Caco-2 (cell line): ENCODE data around the gene CKAP2L. TPM values are rescaled to one million over a fixed set of nuclear protein-coding genes. Genes with fewer than 3 reads are reported as not detected.

Experiments used
- BruUV-seq: library from RNA; stranded (reverse); fragments of 400-500 nt; replicated peaks from 2 replicates; lab custom pipeline; 2021; lab: Mats Ljungman, UMichigan
- CTCF ChIA-PET: fragments of 300-600 bp; sonication (Branson Sonifier 250); formaldehyde crosslinking; loops from one replicate; lab custom pipeline; 2022; ENCODE audit warnings: antibody characterized with exemption; lab: Charles Lee
- POLR2A ChIA-PET: fragments of 300-600 bp; sonication (Branson Sonifier 250); formaldehyde crosslinking; loops from one replicate; lab custom pipeline; 2022; ENCODE audit warnings: antibody characterized with exemption; lab: Charles Lee
- DNase-seq, 2 experiments: peaks; one replicate each; pipeline versions ENCODE4 v3.0.0 to v3.0.0-alpha.2; 2020 to 2022
- H3K27me3 ChIP-seq: replicated peaks from 2 replicates; pipeline ENCODE4 v1.6.0; 2011; ENCODE audit warnings: low read length; ENCODE audit not compliant: control insufficient read depth, insufficient read depth
- H3K36me3 ChIP-seq: 2 replicates; pipeline ENCODE4 v1.5.1; 2011; ENCODE audit warnings: low read length; ENCODE audit not compliant: control insufficient read depth, insufficient read depth
- H3K4me1 ChIP-seq: fragments of 250-450 bp; sonication (Bioruptor Pico); 2 replicates; pipeline ENCODE4 v1.5.1; 2020; ENCODE audit warnings: mild to moderate bottlenecking
- H3K4me3 ChIP-seq: 2 replicates; pipeline ENCODE4 v1.5.1; 2011; ENCODE audit warnings: low read depth, mild to moderate bottlenecking, control low read depth, low read length
- H3K9me3 ChIP-seq: fragments of 250-450 bp; sonication (Bioruptor Pico); 2 replicates; pipeline ENCODE4 v1.5.1; 2020; ENCODE audit warnings: mild to moderate bottlenecking, moderate library complexity
- H3K27ac Mint-ChIP-seq: one replicate; pipeline ENCODE4 v1.8.0; 2022; ENCODE audit warnings: mixed read lengths; ENCODE audit not compliant: unreplicated experiment
- H3K27me3 Mint-ChIP-seq: one replicate; pipeline ENCODE4 v1.8.0; 2022; ENCODE audit warnings: mixed read lengths; ENCODE audit not compliant: insufficient read depth, unreplicated experiment
- H3K36me3 Mint-ChIP-seq: one replicate; pipeline ENCODE4 v1.8.0; 2022; ENCODE audit warnings: mild to moderate bottlenecking, mixed read lengths; ENCODE audit not compliant: insufficient read depth, unreplicated experiment
- H3K4me1 Mint-ChIP-seq: one replicate; pipeline ENCODE4 v1.8.0; 2022; ENCODE audit warnings: low read depth, mixed read lengths; ENCODE audit not compliant: unreplicated experiment
- H3K4me3 Mint-ChIP-seq: one replicate; pipeline ENCODE4 v1.8.0; 2022; ENCODE audit warnings: mild to moderate bottlenecking, moderate library complexity, mixed read lengths; ENCODE audit not compliant: unreplicated experiment
- H3K9me3 Mint-ChIP-seq: one replicate; pipeline ENCODE4 v1.8.0; 2022; ENCODE audit warnings: mixed read lengths; ENCODE audit not compliant: unreplicated experiment
- CTCF ChIP-seq, 2 experiments: fragments of 200-600 bp in 1 of 2; IDR thresholded peaks; 1 replicate in 1 of 2; 2 replicates in 1 of 2; pipeline versions ENCODE4 v1.5.1 to v1.8.0; 2011 to 2022; ENCODE audit warnings: antibody characterized with exemption in 1 of 2, control low read depth in 1 of 2, inconsistent platforms in 1 of 2, low read depth in 1 of 2, low read length in 1 of 2, mild to moderate bottlenecking in 1 of 2, moderate library complexity in 1 of 2; ENCODE audit not compliant: insufficient read depth in 1 of 2, severe bottlenecking in 1 of 2, unreplicated experiment in 1 of 2
- intact Hi-C: fragments of 100-400 bp; cut with micrococcal nuclease; formaldehyde crosslinking; loops from one replicate; pipeline ENCODE4 v1.10.0; 2022; ENCODE audit not compliant: unreplicated experiment
- total RNA-seq: library from RNA; stranded (reverse); gene quantifications from 2 replicates; pipeline ENCODE4 v1.2.3, GENCODE V29; 2022

The CKAP2L gene
- total RNA-seq, 1 experiment from 2014 or later: 20.7 TPM

GRCh38 chr2:112730791-112731190 is 33.6 kb downstream of the CKAP2L start:
- peaks cover 15% of the 10 kb centered on the region for H3K4me1 Mint-ChIP-seq
- POLR2A ChIA-PET: no interaction called here
- intact Hi-C loops: no loop called here
- H3K36me3 Mint-ChIP-seq: peaks cover 6% of the 10 kb centered on the region
- no peak overlapping the region for H3K27ac Mint-ChIP-seq
- DNase-seq: no peak
- H3K27me3 Mint-ChIP-seq: no peaks in the 10 kb centered on the region
- H3K4me3 ChIP-seq: no peak overlapping the region
- CTCF ChIA-PET: no interaction called here
- H3K36me3 ChIP-seq: no peaks in the 10 kb centered on the region
- H3K9me3 ChIP-seq: no peaks in the 10 kb centered on the region
- BruUV-seq: no TSS peak
- H3K27me3 ChIP-seq: no peaks in the 10 kb centered on the region
- no peaks in the 10 kb centered on the region for H3K9me3 Mint-ChIP-seq
- H3K4me1 ChIP-seq: peaks cover 9% of the 10 kb centered on the region
- no peak for TF ChIP-seq CTCF (IDR thresholded peaks at IDR 0.05; ENCODE audit: insufficient read depth in 1 of 2, low read depth in 1 of 2, low read length in 1 of 2, severe bottlenecking in 1 of 2, unreplicated experiment in 1 of 2)
- H3K4me3 Mint-ChIP-seq: no peak overlapping the region

DNA sequence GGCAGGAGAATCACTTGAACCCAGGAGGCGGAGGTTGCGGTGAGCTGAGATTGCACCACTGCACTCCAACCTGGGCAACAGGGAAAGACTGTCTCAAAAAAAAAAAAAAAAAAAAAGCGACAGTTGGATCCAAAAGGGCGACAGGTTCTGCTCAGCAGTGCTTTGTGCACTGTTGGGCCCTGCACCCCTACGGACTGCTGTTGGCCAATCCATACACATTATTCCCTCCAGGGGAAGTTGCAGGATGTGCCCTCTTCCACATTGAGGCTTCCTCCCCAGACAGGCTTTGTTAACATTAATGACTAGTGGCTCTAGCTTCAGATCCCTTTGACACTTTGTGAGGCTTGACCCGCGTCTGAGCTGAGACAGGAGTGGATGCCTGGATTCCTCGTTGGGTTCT is 34.2 kb downstream of the CKAP2L start:
- H3K4me1 Mint-ChIP-seq: peaks cover 15% of the 10 kb centered on the region
- BruUV-seq: no TSS peak

DNA sequence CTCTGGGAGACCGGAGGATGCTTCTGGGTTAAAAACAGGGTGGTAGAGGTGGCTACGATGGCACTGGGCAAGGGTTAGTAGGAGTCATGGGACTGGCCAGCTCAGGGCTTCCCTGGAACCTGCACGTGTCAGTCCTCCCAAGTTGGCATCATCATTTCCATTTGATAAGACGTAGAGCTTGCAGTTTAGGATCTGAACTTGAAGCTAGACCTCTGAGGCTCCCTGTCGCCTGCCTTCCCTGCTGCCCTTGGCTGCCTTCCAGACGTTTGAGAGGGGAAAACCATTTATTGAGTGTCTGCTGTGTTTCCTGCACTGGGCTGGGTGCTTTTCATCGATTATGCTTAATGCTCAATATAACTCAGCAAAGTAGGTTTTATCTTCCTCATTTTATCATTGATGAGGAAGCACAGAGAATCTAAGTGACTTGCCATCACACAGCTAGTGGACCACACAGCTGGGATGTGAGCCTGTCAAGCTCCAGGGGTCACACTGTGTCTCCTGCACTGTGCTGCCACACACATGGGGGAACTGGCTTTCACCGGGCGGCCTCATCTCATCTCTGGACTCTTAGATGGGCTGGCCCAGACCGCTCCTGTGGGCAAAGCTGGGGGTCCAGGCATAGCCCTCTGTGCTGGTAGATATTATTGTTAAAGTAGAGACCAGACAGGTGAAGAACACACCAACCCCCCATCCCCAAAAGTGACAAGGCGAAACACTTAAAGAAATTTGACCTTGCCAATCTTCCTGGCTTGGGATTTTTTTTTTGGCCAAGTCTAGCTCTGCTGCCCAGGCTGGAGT is 35.8 kb downstream of the CKAP2L start:
- Mint-ChIP-seq H3K9me3 (no peaks in the 10 kb centered on the region), H3K4me3 (no peak overlapping the region), H3K36me3 (peaks cover 8% of the 10 kb centered on the region), H3K27me3 (no peaks in the 10 kb centered on the region), H3K4me1 (peaks cover 11% of the 10 kb centered on the region), H3K27ac (no peak overlapping the region)
- TF ChIP-seq CTCF (IDR thresholded peaks at IDR 0.05; ENCODE audit: insufficient read depth in 1 of 2, low read depth in 1 of 2, low read length in 1 of 2, severe bottlenecking in 1 of 2, unreplicated experiment in 1 of 2): no peak
- no peaks in the 10 kb centered on the region for H3K27me3 ChIP-seq
- H3K4me1 ChIP-seq: peaks cover 21% of the 10 kb centered on the region
- no peak for DNase-seq
- no TSS peak for BruUV-seq
- H3K36me3 ChIP-seq: no peaks in the 10 kb centered on the region
- H3K4me3 ChIP-seq: no peak overlapping the region
- CTCF ChIA-PET: interaction anchor here (0.6 to 1.1 kb wide), 3 partner anchors 21 to 157 kb away, joined by 3 read pairs; no protein-coding TSS in a partner anchor
- POLR2A ChIA-PET: no interaction called here
- intact Hi-C loops: loop anchor here (5.0 kb wide), 1 partner anchor 246 kb away; the partner anchor contains the start of gene TTL
- H3K9me3 ChIP-seq: no peaks in the 10 kb centered on the region

More for the DNA sequence above, 34.2 kb downstream of the CKAP2L start:
- intact Hi-C loops: no loop called here
- TF ChIP-seq CTCF (IDR thresholded peaks at IDR 0.05; ENCODE audit: insufficient read depth in 1 of 2, low read depth in 1 of 2, low read length in 1 of 2, severe bottlenecking in 1 of 2, unreplicated experiment in 1 of 2): no peak
- no peaks in the 10 kb centered on the region for H3K9me3 Mint-ChIP-seq
- no peak overlapping the region for H3K27ac Mint-ChIP-seq
- POLR2A ChIA-PET: no interaction called here
- H3K4me3 ChIP-seq: no peak overlapping the region
- no peaks in the 10 kb centered on the region for H3K36me3 ChIP-seq
- peaks cover 8% of the 10 kb centered on the region for H3K36me3 Mint-ChIP-seq
- CTCF ChIA-PET: no interaction called here
- DNase-seq: no peak
- H3K27me3 Mint-ChIP-seq: no peaks in the 10 kb centered on the region
- no peak overlapping the region for H3K4me3 Mint-ChIP-seq
- no peaks in the 10 kb centered on the region for H3K27me3 ChIP-seq
- peaks cover 14% of the 10 kb centered on the region for H3K4me1 ChIP-seq
- no peaks in the 10 kb centered on the region for H3K9me3 ChIP-seq
